GM12801 (cell line): ENCODE data around the gene TMEM81.

Source experiments
- TF ChIP-seq, protein P1 (sequence below): IDR thresholded peaks from one replicate; pipeline ENCODE4 v1.5.1; 2011; ENCODE audit warnings: control low read depth; ENCODE audit not compliant: insufficient read length; ENCODE audit errors: extremely low read depth

The TMEM81 gene

DNA sequence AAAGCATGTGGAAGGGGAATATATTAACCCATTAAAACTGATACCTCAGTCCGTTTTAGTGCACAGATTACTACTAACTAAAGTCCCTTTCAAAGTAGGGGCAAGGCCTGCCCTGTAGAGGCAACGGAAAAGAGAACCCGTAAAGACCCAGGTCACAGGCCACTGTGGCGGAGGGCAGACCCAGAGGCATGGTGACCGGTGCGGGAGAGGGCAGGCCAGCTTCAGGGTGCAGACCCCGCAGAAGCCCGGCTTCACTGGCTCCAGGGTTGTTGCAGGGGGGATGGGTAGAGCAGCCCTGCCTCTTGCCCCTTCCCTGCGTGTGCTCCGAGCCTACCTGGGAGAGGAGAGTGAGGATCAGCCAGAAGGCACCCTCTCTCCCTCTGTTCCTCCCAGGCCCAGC lies 23.5 kb downstream of the TMEM81 start:
- TF ChIP-seq, protein P1, sequence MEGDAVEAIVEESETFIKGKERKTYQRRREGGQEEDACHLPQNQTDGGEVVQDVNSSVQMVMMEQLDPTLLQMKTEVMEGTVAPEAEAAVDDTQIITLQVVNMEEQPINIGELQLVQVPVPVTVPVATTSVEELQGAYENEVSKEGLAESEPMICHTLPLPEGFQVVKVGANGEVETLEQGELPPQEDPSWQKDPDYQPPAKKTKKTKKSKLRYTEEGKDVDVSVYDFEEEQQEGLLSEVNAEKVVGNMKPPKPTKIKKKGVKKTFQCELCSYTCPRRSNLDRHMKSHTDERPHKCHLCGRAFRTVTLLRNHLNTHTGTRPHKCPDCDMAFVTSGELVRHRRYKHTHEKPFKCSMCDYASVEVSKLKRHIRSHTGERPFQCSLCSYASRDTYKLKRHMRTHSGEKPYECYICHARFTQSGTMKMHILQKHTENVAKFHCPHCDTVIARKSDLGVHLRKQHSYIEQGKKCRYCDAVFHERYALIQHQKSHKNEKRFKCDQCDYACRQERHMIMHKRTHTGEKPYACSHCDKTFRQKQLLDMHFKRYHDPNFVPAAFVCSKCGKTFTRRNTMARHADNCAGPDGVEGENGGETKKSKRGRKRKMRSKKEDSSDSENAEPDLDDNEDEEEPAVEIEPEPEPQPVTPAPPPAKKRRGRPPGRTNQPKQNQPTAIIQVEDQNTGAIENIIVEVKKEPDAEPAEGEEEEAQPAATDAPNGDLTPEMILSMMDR = no peak

DNA sequence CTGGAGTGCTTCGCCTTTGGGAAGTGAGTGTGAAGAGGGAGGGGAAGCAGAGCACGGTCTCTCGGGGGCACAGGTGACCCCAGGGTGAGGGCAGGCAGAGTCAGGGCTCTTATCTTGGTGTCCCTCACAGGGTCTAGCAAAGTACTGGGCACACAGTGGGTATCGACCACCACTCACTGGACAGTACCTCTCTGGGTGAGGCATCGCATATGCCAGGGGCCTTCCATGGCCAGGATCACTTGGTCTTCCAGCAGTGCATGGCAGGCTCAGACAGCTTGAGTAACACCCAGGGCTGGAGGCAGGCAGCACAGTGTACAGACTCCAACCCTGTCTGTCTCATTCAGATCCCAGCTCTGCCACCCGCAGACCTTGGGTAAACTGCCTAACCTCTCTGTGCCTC lies 24.6 kb downstream of the TMEM81 start:
- TF ChIP-seq, protein P1 = no peak

DNA sequence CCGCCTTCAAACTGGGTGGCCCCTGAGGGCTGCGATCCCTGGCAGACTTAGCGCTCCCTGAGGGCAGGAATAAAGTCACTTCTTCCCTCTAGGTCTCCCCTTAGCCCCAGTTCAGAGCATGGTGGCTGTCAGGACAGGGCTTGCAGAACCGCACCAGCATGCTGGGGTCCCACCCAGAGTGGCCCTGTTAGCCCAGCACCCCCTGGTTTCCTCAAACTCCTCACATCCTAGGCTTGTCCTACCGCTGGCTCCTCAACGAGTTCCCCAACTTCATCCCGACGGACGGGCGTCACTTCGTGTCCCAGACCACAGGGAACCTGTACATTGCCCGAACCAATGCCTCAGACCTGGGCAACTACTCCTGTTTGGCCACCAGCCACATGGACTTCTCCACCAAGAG lies 25.4 kb downstream of the TMEM81 start:
- TF ChIP-seq, protein P1 = no peak

DNA sequence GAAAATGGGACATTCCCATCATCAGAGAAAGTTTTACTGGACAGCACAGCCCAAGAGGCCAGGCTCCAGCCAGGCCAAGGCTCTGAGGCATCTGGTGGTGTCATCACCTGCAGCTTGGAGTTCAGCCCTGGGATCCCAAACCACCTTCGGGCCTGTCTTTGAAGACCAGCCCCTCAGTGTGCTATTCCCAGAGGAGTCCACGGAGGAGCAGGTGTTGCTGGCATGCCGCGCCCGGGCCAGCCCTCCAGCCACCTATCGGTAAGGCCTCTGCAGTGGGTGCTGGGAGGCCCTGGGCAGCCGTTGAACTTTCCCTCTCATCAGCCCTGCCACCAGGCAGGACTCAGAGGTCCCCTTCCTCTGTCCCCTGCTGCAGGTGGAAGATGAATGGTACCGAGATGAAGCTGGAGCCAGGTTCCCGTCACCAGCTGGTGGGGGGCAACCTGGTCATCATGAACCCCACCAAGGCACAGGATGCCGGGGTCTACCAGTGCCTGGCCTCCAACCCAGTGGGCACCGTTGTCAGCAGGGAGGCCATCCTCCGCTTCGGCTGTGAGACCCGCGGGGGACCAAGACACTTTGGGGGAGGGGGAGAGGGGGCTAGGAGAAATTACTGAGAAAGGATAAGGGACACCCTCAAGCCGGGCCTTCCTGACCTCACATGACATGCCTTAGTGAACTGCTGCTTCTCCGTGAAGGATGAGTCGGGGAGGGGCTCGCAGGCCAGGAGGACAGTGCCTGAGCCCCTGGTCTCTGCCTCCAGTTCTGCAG lies 26.3 kb downstream of the TMEM81 start:
- TF ChIP-seq, protein P1 = no peak

DNA sequence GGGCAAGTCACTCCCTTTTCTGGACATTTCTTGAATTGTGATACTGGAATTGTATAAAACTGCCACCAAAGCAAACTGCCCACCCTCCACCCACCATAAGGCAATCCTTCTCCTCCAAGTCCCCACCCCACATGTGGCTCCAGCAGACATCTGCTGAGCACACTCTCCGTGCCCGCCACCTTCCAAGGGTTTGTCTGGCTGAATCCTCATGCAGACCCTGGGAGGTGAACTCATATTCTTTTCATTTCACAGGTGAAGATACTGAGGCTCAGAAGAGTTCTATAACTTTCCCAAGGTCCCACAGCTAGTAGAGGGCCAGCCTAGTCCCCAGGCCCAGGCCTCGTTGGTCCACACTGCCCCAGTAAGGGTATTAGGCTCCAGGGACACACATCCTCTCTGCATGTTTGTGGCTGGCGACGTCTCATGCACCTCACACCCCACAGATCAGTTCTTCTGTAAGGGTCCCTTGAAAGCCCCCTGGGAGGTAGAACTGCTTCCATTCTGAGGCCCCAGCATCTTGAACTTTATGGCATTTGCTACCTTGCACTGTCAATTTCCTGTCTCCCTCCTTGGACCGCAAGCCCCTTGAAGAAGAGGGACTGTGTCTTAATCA lies 27.2 kb downstream of the TMEM81 start:
- TF ChIP-seq, protein P1 = no peak

DNA sequence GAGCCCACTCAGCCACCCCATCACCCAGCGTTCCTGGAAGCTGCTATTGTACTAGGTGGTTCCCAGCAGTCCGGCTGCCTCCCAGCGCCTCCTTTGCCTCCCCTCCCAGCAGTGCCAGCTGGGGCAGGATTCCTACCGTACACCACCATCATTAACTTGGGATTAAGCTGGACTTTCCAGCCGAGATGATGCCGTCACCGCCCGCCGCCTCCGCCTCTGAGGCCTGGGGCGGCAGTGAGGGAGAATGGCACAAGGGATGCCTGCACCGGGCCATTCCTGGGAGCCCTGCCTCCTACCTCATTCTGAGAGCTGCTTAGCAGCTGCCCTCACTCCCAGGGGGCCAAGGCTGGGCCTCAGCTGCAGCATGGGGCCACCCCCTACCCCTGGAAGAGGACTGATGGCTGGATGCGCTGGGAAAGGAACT lies 28.1 kb downstream of the TMEM81 start:
- TF ChIP-seq, protein P1 = no peak

DNA sequence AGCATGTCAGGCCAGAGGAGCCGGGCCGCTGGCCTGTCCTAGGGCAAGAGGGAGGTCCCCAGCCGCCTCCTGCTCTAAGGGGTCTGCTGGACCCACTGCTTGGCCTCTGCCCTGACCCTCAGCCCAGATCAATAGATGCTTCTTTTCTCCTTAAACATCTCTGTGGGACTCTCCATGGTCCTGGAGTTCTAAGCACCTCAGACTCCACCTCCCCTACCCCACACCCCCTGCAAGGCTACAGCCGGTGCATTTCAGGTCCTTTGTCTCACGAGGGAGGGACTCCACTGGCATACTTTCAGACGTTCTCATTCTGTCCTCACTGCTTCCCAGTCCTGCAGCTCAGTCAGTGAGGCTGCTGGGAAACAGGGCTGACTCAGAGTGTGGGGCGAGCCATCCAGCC lies 30.2 kb downstream of the TMEM81 start:
- TF ChIP-seq, protein P1 = no peak
